A673 (cell line): ENCODE data around the gene GSG1L. TPM values are rescaled to one million over a fixed set of nuclear protein-coding genes. Genes with fewer than 3 reads are reported as not detected.

ENCODE experiments used
- BruUV-seq: library from RNA; stranded (reverse); fragments of 400-500 nt; replicated peaks from 2 replicates; lab custom pipeline; 2021; lab: Mats Ljungman, UMichigan
- CTCF ChIA-PET: fragments of 300-600 bp; sonication (Branson Sonifier 250); formaldehyde crosslinking; loops from one replicate; lab custom pipeline; 2022; ENCODE audit warnings: antibody characterized with exemption; lab: Charles Lee
- POLR2A ChIA-PET: fragments of 300-600 bp; sonication (Branson Sonifier 250); formaldehyde crosslinking; loops from one replicate; lab custom pipeline; 2022; ENCODE audit warnings: antibody characterized with exemption; ENCODE audit not compliant: low non-redundant PET; lab: Charles Lee
- DNase-seq: peaks from one replicate; pipeline ENCODE4 v3.0.0-alpha.2; 2015; ENCODE audit warnings: low spot score
- H3K27ac ChIP-seq: fragments of 200-600 bp; sonication (generic); 2 replicates; pipeline ENCODE4 v1.5.1; 2016; ENCODE audit warnings: mixed run types, low read depth, mild to moderate bottlenecking, mixed read lengths, antibody characterized with exemption, low read length; ENCODE audit not compliant: poor library complexity, severe bottlenecking
- H3K27me3 ChIP-seq: fragments of 200-600 bp; sonication (generic); replicated peaks from 2 replicates; pipeline ENCODE4 v1.6.1; 2017; ENCODE audit warnings: mixed run types, low read depth, mild to moderate bottlenecking, mixed read lengths, antibody characterized with exemption, low read length; ENCODE audit not compliant: insufficient read depth, poor library complexity
- H3K36me3 ChIP-seq: fragments of 200-600 bp; sonication (generic); 2 replicates; pipeline ENCODE4 v1.6.1; 2016; ENCODE audit warnings: mixed run types, mild to moderate bottlenecking, mixed read lengths, antibody characterized with exemption, low read length; ENCODE audit not compliant: insufficient read depth, poor library complexity, severe bottlenecking
- H3K4me1 ChIP-seq: fragments of 200-600 bp; sonication (generic); 2 replicates; pipeline ENCODE4 v1.6.1; 2017; ENCODE audit warnings: mixed run types, mild to moderate bottlenecking, mixed read lengths, antibody characterized with exemption, low read length; ENCODE audit not compliant: insufficient read depth, poor library complexity, severe bottlenecking
- H3K4me3 ChIP-seq: fragments of 200-600 bp; sonication (generic); 2 replicates; pipeline ENCODE4 v1.5.1; 2016; ENCODE audit warnings: low read depth, mixed run types, mild to moderate bottlenecking, mixed read lengths, low read length; ENCODE audit not compliant: poor library complexity, severe bottlenecking
- H3K9me3 ChIP-seq: fragments of 200-600 bp; sonication (generic); 2 replicates; pipeline ENCODE4 v1.6.1; 2016; ENCODE audit warnings: mixed run types, low read depth, mild to moderate bottlenecking, mixed read lengths, antibody characterized with exemption, low read length; ENCODE audit not compliant: poor library complexity, severe bottlenecking
- CTCF ChIP-seq: fragments of 300-800, 200-600 bp; sonication (generic); conservative IDR thresholded peaks from 2 replicates; pipeline ENCODE4 v1.5.1; 2017; ENCODE audit warnings: low read depth, mild to moderate bottlenecking, antibody characterized with exemption, low read length, moderate library complexity, mixed read lengths
- EZH2 ChIP-seq: fragments of 200-600 bp; sonication (generic); IDR thresholded peaks from 2 replicates; pipeline ENCODE4 v1.6.1; 2017; ENCODE audit warnings: borderline replicate concordance, low read depth, mild to moderate bottlenecking, mixed read lengths, antibody characterized with exemption, low read length; ENCODE audit not compliant: poor library complexity, severe bottlenecking
- intact Hi-C: fragments of 100-400 bp; cut with micrococcal nuclease; formaldehyde crosslinking; loops from one replicate; pipeline ENCODE4 v1.10.0; 2022; ENCODE audit not compliant: unreplicated experiment
- total RNA-seq: library from RNA; stranded (reverse); gene quantifications from 2 replicates; pipeline ENCODE4 v1.2.3, GENCODE V29; 2021

GSG1L gene
- total RNA-seq, 1 experiment from 2014 or later = not detected

GRCh38 chr16:27984121-27984520 lies 79.4 kb downstream of the GSG1L start:
- Histone ChIP-seq H3K36me3 (no peaks in the 10 kb centered on the region), H3K9me3 (no peaks in the 10 kb centered on the region), H3K27me3 (no peaks in the 10 kb centered on the region), H3K4me3 (no peak overlapping the region), H3K4me1 (no peaks in the 10 kb centered on the region), H3K27ac (no peak overlapping the region)
- ChIA-PET POLR2A (no interaction called here), CTCF (no interaction called here)
- intact Hi-C loops = no loop called here
- BruUV-seq = no TSS peak
- TF ChIP-seq CTCF (no peak), EZH2 (no peak)
- DNase-seq = no peak

- intact Hi-C loops = no loop called here
- BruUV-seq = no TSS peak
- CTCF ChIA-PET = no interaction called here
- no peak overlapping the region for H3K4me3 ChIP-seq
- no peaks in the 10 kb centered on the region for H3K27me3 ChIP-seq
- no peaks in the 10 kb centered on the region for H3K4me1 ChIP-seq
- POLR2A ChIA-PET = no interaction called here
- no peak for DNase-seq
- no peaks in the 10 kb centered on the region for H3K36me3 ChIP-seq
- no peak overlapping the region for H3K27ac ChIP-seq
- TF ChIP-seq EZH2 (no peak), CTCF (no peak)
- H3K9me3 ChIP-seq = no peaks in the 10 kb centered on the region
These were observed 80.3 kb downstream of the GSG1L start for GRCh38 chr16:27983244-27983643.

- TF ChIP-seq CTCF = no peak
- no peak for TF ChIP-seq EZH2
- ChIA-PET CTCF (no interaction called here), POLR2A (no interaction called here)
- no peaks in the 10 kb centered on the region for H3K36me3 ChIP-seq
- H3K27ac ChIP-seq = no peak overlapping the region
- no peak for DNase-seq
- no peaks in the 10 kb centered on the region for H3K27me3 ChIP-seq
- no peaks in the 10 kb centered on the region for H3K4me1 ChIP-seq
- no peaks in the 10 kb centered on the region for H3K9me3 ChIP-seq
- BruUV-seq = no TSS peak
- no peak overlapping the region for H3K4me3 ChIP-seq
- intact Hi-C loops = no loop called here
These were observed 81.3 kb downstream of the GSG1L start for GRCh38 chr16:27982184-27982583.
